ENCODE data around the gene UBE2I. TPM values are rescaled to one million over a fixed set of nuclear protein-coding genes. Genes with fewer than 3 reads are reported as not detected.
A peak's percentile ranks its signal among the peaks of the same experiment; 100 is the strongest.

Gene UBE2I
- polyA plus RNA-seq, 2 of the 4 experiments (the other 2 are of a cell fraction): 170 to 208 TPM

DNA sequence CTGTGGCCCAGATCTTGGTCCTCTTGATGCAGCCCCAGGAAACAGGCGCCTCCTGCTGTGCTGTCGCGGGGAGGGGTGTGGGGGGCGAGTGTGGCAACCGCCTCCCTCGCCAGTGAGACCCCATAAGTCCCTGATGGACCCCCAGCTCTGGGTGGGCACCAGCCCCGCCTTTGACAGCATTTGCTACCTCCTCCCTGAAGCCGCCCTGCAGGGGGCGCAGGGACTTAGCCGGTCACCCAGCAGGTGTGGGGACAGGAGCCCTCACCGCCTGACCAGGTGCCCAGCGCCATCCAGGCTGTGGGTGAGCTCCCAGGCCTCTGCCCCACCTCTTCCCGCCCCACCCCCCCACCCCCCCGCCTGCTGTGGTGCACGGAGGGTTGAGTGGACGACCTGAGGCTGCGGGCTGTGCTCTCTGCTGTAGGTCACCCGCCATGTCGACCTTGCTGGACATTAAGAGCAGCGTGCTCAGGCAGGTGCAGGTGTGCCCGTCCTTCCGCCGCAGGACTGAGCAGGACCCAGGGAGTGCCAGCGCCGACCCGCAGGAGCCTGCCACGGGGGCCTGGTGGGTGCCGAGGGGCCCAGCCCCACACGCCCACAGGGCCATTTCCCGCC lies 28.8 kb downstream of the UBE2I start:
- 0 out of 3 replicates have a peak overlapping the region, but pooled peaks have one; percentile 20 for H3K4me2 ChIP-seq
- DNase-seq (ENCODE audit: low read depth in 1 of 2, low spot score in 1 of 2) (peak; percentile 50 to 52), ATAC-seq (peak in 1 of 2 experiments; percentile 31; a peak in 3 of 6 replicates), FAIRE-seq (no peak)
- ChIA-PET CTCF (interaction anchor here (0.6 to 5.5 kb wide), 22 partner anchors 8 to 446 kb away, joined by 3 to 46 read pairs (median 4); partner anchors contain the start of genes GNPTG and TSR3), POLR2A (no interaction called here)
- 2% methylated on average over 6 of the region's 30 CpGs for WGBS (ENCODE audit: missing lambda C conversion rate)
- TF ChIP-seq EHF (CRISPR knock-in tag; IDR thresholded peaks at IDR 0.05) (no peak), REST (IDR thresholded peaks at IDR 0.05) (no peak), RNF2 (IDR thresholded peaks at IDR 0.05; ENCODE audit: borderline replicate concordance, low read depth) (no peak), RCOR1 (IDR thresholded peaks at IDR 0.05; ENCODE audit: low read depth, low read length) (no peak), GATA3 (IDR thresholded peaks at IDR 0.05; ENCODE audit: borderline replicate concordance) (no peak), ESRRA (IDR thresholded peaks at IDR 0.05; ENCODE audit: borderline replicate concordance, low read length) (no peak), ELK1 (IDR thresholded peaks at IDR 0.05; ENCODE audit: low read depth, low read length) (no peak), TFCP2L1 (CRISPR knock-in tag; IDR thresholded peaks at IDR 0.05) (no peak), TP53 (CRISPR knock-in tag; IDR thresholded peaks at IDR 0.05) (no peak), RAD21 (conservative IDR thresholded peaks at IDR 0.05 in 1 of 2, IDR thresholded peaks at IDR 0.05 in 1 of 2) (peak in 1 of 2 experiments; percentile 38; a peak in 1 of 5 replicates)
- TF ChIP-seq, protein P1, sequence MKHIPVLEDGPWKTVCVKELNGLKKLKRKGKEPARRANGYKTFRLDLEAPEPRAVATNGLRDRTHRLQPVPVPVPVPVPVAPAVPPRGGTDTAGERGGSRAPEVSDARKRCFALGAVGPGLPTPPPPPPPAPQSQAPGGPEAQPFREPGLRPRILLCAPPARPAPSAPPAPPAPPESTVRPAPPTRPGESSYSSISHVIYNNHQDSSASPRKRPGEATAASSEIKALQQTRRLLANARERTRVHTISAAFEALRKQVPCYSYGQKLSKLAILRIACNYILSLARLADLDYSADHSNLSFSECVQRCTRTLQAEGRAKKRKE (CRISPR knock-in tag; IDR thresholded peaks at IDR 0.05; ENCODE audit: low read depth): no peak
- TF ChIP-seq, protein P2, sequence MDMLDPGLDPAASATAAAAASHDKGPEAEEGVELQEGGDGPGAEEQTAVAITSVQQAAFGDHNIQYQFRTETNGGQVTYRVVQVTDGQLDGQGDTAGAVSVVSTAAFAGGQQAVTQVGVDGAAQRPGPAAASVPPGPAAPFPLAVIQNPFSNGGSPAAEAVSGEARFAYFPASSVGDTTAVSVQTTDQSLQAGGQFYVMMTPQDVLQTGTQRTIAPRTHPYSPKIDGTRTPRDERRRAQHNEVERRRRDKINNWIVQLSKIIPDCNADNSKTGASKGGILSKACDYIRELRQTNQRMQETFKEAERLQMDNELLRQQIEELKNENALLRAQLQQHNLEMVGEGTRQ (IDR thresholded peaks at IDR 0.05): no peak
- TF ChIP-seq, protein P3, sequence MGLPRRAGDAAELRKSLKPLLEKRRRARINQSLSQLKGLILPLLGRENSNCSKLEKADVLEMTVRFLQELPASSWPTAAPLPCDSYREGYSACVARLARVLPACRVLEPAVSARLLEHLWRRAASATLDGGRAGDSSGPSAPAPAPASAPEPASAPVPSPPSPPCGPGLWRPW (IDR thresholded peaks at IDR 0.05): no peak
- TF ChIP-seq, protein P4, sequence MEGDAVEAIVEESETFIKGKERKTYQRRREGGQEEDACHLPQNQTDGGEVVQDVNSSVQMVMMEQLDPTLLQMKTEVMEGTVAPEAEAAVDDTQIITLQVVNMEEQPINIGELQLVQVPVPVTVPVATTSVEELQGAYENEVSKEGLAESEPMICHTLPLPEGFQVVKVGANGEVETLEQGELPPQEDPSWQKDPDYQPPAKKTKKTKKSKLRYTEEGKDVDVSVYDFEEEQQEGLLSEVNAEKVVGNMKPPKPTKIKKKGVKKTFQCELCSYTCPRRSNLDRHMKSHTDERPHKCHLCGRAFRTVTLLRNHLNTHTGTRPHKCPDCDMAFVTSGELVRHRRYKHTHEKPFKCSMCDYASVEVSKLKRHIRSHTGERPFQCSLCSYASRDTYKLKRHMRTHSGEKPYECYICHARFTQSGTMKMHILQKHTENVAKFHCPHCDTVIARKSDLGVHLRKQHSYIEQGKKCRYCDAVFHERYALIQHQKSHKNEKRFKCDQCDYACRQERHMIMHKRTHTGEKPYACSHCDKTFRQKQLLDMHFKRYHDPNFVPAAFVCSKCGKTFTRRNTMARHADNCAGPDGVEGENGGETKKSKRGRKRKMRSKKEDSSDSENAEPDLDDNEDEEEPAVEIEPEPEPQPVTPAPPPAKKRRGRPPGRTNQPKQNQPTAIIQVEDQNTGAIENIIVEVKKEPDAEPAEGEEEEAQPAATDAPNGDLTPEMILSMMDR (IDR thresholded peaks at IDR 0.05): peak; percentile 64
- H3K27ac ChIP-seq: no peak overlapping the region
- H3K4me3 ChIP-seq: no peak overlapping the region
- H3K9me3 ChIP-seq: no peaks in the 10 kb centered on the region
- peaks cover 18% of the 10 kb centered on the region for H3K4me1 ChIP-seq
